Measurements from ENCODE around the gene MICA. TPM values are rescaled to one million over a fixed set of nuclear protein-coding genes. Genes with fewer than 3 reads are reported as not detected.
A peak's percentile ranks its signal among the peaks of the same experiment; 100 is the strongest.
"Not testable (repeated sequence)": the region's sequence is repeated elsewhere in the genome, so short reads cannot be mapped to it uniquely, and the experiment has no call there.

Gene MICA
- polyA plus RNA-seq, 3 donors, result 7.0 to 11.8 (median 11.4) TPM

- DNase-seq, result no peak
Observed at GRCh38 chr6:31402324-31403282, 792 bp upstream of the MICA start.

GRCh38 chr6:31404061-31404364, 618 bp downstream of the MICA start:
- DNase-seq, result not testable (repeated sequence)

- DNase-seq, result no peak
Observed at GRCh38 chr6:31405996-31406395, 2.6 kb downstream of the MICA start.

GRCh38 chr6:31407699-31408098, 4.3 kb downstream of the MICA start:
- no peak for DNase-seq

- DNase-seq, result no peak
Observed at GRCh38 chr6:31412506-31412905, 9.1 kb downstream of the MICA start.

DNA sequence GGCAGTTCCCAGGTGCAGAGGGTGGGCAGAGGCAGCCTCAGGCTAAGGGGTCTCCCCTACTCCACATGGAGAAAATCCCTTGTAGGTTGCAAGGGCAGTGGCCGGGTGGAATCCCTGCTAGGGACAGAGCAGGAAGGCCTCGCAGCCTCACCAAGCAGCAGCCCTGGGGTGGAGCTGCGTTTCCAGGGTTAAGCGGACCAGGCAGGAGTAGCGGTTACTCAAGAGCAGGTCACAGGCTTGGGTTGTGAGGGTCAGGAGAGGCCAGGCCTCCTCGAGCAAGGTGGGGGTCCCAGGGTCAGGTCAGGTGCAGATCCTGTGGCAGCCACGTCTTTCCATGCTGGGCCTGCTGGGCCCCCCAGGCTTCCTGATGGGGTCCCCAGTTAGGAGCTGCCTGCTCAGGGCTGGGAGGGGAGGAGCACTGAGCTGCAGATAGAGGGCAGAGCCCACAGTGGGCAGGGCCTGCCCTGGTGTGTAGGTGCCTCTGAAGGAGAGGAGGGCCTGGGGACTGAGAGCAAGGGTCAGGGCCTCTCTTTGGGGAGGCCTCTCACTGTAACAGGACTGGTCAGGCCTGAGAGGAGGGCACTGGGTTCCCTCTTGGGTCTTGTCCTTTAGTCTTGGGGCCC, 10.9 kb downstream of the MICA start:
- not testable (repeated sequence) for DNase-seq

DNA sequence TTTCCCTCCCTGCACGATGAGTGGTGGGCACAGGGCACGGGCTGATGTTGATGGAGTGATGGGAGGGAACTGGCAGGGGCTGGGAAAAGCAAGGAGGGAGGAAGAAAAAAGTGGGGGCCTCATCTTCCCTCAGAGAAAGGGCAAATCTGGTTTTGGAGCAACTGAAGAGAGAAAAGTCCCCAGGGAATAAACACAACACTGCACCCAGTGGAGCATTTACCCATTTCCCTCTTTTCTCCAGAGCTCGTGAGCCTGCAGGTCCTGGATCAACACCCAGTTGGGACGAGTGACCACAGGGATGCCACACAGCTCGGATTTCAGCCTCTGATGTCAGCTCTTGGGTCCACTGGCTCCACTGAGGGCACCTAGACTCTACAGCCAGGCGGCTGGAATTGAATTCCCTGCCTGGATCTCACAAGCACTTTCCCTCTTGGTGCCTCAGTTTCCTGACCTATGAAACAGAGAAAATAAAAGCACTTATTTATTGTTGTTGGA, 11.4 kb downstream of the MICA start:
- DNase-seq, result no peak

DNA sequence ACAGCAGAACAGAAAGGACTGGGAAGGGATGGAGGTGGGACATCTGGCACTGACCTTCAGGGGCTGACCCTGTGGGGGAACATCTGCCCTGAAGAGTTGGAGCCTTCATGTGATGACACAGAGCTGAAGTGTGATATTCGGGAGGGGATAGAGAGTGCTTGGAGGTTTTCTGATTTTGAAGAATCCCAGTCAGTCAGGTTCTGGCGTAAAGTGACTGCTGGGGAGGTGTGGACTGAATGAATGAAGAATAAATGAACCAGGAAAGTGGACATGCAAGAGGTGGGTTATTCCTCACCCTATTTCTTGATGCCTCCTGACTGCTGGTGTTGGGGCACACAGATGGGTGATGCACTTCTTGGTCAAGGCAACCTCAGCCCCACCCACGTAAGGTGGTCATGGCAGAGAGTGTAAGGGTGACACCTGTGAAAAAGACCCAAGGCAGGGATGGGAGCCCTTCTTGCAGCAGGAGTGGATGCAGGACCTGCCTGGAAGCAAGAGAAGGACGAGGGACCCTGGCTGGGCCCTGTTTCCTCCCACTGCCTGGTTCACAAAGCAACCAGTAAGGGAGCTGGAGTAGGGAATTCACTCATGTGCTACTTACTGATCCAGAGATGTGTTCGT, 13.1 kb downstream of the MICA start:
- DNase-seq, result no peak

- DNase-seq, result no peak
Observed at GRCh38 chr6:31418251-31418650, 14.9 kb downstream of the MICA start.

- DNase-seq, result no peak
Observed at GRCh38 chr6:31419842-31420241, 16.4 kb downstream of the MICA start.

DNA sequence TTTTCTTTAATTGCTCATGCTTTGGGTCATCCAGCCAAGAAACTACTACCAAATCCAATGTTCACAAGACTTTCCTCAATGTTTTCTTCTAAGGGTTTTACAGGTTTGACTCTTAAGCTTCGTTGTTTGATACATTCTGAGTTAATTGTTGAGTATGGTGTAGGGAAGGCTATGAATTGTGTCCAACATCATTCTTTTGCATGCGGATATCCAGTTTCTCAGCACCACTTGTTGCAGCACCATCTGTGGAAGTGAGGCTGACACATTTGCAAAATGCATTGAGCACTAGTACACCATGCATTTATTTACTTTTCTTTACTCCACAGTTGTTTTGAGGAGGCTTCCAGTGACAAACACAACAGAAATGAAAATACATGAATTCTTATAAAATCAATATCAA, 17.2 kb downstream of the MICA start:
- DNase-seq, result no peak

- DNase-seq, result no peak
Observed at GRCh38 chr6:31422587-31422986, 19.2 kb downstream of the MICA start.

- no peak for DNase-seq
Observed at GRCh38 chr6:31423550-31423949, 20.2 kb downstream of the MICA start.

GRCh38 chr6:31426395-31427354, 23.3 kb downstream of the MICA start:
- no peak for DNase-seq

DNA sequence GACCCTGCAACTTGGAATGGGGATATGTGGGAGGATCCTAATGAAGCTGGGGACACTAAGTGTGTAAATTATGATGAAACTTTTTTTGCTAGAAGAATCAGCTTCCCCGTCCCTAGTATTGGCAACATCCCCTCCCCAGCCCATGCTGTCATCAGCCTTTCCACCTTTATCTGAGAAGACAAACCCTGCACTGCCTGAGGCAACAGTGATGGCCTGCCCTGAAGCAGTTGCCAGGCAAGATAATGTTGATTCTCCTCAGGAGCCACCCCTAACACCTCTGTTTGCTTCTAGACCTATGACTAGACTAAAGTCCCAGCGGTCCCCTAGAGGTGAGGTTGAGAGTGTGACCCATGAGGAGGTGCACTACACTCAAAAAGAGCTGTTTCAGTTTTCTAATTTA, 27.1 kb downstream of the MICA start:
- no peak for DNase-seq

DNA sequence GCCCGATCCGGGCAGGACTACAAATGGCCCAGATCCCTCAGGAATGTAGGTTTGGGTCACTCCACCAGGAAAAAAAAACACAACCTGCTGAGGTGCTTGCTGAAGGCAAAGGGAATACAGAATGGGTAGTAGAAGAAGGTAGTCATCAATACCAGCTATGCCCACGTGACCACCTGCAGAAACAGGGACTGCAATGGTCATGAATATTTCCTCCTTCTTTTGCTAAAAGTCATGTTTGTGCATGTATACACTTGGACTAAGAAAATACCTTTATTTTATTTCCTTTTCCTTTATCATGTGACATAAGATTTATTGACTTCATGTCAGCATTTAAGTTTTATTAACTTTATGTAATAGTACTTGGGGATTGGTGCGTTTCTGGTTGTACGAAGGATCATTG, 31.7 kb downstream of the MICA start:
- DNase-seq, result not testable (repeated sequence)

DNA sequence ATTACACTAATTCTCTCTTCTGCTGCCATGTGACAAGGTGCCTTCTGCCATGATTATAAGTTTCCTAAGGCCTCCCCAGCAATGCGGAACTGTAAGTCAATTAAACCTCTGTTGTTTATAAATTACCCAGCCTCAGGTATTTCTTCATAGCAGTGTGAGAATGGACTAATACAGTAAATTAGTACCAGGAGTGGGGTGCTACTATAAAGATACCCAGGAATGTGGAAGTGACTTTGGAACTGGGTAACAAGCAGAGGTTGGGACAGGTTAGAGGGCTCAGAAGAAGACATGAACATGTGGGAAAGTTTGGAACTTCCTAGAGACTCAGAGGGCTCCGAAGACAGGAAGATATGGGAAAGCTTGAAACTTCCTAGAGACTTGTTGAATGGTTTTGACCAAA, 34.8 kb downstream of the MICA start:
- DNase-seq, result no peak

- DNase-seq, result no peak
Observed at GRCh38 chr6:31438677-31439076, 35.3 kb downstream of the MICA start.

GRCh38 chr6:31441365-31442267, 38.2 kb downstream of the MICA start:
- peak; percentile 24 for DNase-seq

DNA sequence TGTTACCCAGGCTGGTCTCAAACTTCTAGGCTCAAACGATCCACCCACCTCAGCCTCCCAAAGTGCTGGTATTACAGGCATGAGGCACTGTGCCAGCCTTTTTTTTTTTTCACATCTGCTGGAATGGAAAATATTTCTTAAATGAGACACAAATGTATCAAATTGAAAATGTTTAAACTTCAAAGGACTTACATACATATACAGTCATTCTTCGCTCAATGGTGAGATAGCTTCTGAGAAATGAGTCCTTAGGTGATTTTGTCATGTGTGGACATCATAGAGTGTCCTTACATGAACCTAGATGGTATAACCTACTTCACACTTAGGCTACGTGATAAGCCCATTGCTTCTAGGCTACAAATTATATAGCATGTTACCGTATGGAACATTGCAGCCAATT, 43.1 kb downstream of the MICA start:
- no peak for DNase-seq
